HG02571 (cell line): ENCODE data around the gene ARHGAP4.

Experiments used
- ATAC-seq: cut with Tn5 transposase; IDR thresholded peaks from one replicate; pipeline ENCODE4 v1.9.1; 2021; ENCODE audit warnings: mild to moderate bottlenecking, moderate library complexity; ENCODE audit not compliant: unreplicated experiment

ARHGAP4 gene

DNA sequence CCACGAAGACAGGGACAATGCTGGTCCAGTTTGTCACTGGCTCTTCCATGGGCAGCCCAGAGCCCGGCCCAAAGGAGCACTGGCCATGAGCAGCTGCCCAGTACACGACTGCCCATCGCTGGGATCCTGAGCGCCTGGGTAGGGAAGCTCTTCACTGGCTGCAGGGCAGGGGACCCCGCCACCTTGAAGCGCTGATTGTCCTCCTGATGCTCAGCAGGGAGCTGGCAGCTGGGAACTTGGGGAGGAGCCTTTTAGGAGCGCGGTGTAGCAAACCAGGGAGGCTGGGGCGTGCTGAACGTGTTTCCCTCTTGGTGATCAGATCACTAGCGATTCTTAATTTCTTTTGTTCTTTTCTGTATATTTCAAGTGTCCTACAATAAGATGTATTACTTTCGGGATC is 41.9 kb downstream of the ARHGAP4 start:
- ATAC-seq, result no peak

DNA sequence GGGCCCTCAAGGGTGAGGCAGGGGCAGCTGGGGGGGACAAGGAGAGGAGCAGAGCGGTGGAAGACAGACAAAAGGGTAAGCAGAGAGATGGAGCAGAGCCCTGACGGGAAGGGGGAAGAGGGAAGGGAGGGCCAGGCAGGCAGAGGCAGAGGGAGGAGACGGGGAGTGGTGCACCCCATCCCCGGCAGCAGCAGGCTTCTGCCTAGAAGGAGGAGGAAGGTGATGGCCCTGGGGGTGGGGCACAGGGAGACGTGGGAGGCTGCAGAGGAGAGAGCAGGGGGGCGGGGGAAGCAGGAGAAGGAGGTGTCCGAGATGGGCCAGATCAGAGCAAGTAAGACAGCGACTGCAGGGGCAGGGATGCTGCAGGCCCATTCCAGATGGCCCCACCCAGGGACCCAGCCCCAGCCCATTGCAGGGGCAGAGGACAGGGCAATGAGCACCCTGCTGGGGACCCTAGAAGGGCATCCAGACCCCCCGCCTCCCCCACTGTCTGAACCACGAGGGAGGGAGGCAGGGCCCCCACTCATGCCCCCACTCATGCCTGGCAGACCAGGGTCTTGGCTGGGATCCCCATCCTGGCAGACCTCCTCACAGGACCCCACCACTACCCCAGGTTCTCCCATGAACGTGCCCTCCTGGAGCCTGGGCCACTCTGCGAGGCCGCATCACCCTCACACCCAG is 42.8 kb downstream of the ARHGAP4 start:
- ATAC-seq, result no peak

DNA sequence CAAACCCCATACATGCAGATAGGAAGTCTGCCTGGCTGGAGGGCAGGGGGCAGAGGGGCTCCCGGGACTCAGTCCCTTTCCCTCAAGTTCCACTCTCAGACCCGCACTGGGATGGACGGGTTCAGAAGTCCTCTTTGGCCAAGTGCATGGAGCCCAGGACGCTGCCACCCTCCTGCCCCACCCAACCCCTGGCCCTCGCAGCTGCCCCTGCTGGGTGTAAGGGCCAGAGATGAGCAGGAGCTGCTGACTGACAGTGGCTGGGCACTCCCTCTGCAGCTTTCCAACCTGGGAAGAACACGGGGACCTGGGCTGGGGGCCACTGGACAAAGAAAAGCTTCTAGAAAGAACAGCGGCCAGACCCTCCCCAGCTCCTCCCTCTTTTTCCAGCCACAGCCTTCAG is 43.5 kb downstream of the ARHGAP4 start:
- ATAC-seq, result no peak

DNA sequence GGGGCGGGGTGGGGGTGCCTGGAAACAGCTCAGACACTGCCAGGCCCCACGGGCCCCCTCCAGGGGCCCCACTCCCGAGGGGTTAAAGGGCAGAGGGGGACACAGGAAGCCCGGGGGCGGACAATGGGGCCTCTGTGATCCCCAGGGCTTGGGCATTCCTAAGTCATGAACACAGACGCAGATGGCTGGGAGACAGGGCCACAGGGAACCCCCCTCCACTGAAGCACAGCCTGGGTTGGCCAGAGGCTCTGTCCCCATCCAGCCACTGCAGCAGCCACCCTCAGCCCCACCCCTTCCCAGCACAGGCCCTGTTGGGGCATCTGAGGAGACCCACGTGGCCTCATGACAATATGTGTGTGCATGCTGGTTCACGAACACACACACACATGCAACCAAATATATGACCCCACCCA is 44.0 kb downstream of the ARHGAP4 start:
- ATAC-seq, result no peak

DNA sequence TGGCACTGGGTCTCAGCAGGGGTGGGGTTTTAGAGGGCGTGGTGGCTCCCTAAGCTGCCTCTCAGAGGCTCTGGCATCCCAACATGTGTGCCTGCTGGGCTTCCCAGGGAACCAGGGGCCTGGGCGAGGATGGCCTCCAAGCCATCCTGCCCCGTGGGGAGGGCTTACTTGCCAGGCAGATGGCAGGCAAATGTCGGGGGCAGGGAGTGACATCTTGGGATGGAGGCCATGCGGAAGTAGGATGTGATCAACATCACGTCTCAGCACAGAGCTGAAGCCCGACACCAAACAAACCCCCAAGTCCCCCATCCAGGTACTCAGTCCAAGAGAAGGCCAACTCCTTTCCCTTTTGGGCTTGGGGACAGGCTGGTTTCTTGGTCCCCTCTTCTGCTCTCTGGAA is 44.8 kb downstream of the ARHGAP4 start:
- ATAC-seq, result no peak

DNA sequence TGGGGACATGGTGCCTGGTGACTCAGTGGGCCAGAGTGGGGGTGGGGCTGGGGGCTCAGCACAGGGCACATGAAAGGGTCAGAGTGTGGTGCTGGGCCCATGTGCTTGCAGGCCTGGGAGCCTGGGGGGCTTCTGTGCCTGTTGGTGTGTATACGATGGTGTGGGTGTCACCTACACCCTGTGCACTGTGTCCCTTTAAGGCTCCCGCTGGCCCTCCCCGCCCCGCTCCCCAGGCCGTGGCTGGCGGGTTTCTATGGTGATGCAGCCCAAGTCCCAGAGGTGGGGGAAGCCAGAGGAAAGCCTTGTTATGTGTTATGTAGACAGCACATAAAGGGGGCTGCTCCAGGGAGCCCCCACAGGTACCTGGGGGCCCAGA is 45.6 kb downstream of the ARHGAP4 start:
- no peak for ATAC-seq

DNA sequence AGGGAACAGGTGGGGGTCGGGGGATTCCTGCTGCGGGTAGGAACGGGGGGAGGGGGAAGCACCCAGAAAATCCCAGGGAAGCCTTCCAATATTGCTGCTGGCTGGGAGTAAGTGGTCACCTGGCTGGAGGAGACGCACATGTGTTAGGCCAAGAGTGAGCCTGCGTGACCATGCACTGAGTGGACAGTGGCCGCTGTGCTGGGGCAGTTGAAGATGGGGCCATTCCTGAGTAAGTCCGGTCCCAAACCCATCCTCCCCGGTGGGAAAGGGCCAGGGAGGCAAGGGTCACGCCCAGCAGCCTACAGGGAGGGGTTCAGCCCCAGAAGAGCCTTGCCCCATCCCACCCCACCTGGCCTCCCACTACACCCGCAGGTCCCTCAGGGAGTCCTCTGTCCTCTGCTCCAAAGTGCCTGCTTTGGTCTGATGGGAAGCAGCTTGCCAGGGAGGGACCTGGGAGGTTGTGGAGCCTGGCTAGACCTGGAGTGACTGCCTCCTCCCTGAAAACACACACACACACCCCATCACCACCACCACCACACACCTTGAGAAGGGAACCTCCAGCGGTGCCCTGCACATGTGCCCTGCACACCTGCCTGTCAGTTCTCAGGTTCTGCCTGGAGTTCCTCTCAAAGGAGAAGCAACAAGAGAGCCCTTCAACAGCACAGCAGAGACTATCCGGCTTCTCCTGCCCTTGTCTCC is 46.2 kb downstream of the ARHGAP4 start:
- ATAC-seq, result no peak

DNA sequence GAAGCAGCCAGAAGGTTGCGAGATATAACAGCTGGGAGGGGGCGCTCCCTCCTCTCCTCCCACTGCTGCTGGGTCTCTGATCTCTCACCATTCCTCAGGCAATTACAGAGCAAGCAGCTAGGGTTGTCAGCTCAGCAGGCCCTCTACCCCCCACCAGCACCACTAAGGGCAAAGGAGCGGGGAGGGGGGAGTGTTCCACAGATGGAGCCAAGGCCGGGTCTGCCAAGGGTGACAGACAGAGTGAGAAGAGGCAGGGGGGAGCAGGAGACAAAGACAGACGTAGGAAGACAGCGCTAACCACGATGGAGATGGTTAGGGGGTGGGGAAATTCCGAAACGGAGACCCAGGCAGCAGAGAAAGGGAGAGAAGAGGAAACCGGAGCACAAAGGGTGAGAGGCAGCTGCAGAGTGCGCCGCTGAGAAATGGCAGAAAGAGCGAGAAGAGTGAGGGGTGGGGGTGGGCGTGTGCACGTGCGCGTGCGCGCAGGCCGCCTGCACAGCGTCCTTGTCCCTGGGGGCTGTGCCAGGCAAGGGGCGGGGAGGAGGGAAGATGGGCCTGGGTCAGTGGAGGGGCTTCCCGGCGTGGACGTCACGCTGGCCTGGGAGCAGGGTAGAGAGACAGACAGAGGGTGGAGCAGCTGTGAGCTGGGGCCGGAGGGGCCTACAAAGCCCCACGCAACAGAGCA is 47.0 kb downstream of the ARHGAP4 start:
- ATAC-seq, result no peak

DNA sequence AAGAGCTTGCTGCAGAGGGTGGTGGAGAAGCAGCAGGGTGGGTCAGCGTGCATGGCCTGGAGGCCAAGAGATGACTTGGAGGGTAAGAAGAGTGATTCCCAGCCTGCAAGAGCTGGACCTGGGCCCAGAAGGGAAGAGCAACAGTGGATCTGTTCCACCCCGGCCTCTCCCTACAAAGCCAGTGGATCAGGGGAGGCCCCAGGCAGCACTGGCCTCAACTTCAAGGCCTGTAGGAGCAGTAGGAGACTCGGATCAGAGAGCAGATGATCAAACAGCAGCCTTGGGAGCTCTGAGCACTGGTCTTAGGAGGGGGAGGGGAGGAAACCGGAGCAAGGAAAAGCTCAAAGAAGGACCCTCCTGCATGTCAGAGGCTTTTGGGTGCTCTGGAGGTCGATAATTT is 47.7 kb downstream of the ARHGAP4 start:
- ATAC-seq, result no peak

DNA sequence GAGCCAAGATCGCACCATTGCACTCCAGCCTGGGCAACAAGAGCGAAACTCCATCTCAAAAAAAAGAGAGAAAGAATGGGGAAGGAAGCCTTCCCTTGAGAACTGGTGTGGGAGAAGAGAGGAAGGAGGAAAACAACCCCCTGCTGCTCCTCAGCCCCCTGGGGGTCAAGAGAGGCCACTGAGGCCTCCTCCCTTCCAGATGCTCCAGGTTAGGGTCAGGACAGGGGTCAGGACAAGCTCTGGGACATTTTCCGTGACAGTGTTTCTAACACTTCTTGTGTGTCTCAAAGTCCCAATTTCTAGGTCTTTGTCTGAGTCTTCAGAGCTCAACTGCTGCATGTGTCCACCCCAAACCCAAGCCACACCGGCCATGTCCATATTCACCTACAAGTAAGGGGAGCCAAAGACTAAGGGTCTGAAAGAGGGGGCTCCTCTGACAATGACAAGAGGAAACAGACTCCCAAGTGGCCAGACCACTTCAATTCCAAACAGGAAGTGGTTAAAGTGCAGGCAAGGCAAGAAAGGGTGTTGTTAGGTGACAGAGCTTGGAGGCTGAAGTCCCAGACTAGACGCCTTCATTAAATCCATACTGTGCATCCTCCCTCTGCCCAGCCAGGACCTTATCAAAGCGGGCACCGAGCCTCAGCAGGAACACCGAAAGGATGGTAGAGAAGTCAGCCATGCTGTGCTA is 48.3 kb downstream of the ARHGAP4 start:
- no peak for ATAC-seq

DNA sequence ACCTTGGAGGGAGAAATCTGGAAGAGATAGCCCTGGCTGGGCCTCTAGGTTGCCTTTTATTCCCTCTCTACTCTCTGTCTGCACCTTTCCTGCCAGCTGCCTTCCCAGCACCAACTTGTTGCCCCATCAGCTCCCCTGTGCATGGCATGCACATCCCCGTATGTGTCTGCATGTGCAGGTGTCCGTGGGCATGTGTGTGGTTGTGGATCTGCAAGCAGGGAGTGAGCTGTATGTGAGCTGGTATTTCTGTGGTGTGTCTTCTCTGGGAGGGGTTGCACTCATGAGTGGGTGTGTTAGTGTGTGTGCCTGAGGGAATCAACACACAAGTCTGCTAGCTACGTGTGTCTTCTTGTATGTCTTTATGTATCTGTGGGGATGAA is 50.0 kb downstream of the ARHGAP4 start:
- ATAC-seq, result no peak

DNA sequence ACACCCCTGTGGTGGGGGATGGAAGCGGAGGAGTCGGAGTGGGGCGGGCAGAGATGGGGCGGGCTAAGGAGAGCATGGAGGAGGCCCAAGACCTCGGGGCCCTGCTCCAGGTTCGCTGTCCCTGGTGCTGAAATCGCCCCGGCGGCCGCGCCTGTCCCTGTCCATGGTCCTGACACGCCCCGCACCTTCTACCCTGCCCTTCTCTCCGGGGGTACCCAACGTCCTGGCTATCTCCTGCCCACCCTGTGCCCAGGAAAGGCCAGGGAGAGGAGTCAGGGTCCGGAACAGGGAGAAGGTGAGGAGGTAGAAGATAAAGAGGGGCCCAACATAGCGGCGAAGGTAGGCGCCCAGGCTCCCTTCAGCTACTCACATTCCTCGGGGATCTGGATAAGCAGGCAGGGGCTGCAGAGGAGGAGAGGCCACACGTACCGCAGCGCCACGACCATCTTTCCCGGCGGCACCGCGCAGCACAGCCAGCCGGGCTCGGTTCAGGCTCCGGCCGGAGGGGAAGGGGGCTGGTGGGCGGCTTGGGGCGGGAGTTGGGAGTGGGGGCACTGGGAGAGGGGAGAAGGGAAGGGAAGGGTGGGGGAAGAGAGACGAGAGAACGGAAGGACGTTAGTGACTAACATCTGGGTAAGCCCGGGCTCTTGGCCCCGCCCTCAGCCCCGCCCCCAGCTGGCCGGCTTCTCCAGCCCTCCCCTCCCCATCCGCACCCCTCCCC is 50.5 kb downstream of the ARHGAP4 start:
- ATAC-seq, result no peak

DNA sequence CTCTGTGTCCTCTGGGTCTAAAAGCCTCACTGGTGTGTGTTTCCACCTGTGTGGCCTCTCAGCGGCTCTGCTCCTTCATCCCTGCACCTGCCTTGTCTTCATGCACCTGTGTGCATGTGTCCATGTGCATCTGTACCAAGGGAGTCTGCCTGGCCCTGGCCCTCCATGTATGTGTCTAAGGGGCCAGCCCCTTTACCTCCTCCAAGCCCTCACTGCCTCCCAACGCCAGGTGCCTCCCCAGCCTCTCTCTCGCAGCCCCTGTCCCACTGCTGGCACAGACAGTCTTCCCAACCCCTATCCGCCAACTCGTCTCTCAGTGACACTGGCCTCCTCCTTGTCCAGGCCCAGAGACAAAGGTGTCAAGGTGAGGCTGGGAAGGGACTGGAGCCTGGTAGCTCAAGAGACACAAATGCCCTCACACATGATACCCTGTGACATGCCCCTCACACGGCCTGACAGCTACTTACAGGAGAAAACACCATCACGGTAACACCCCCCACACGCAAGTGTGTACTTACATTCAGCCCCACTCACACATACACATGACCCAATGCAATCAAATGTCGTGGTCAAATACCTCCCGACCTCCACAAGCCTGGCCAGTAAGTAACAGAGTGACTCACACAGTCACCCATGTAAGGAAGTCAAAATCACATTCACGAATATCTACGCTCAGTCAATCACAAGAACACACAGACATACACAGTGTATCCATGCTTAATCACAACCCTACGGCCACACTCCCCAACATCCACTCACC is 51.5 kb downstream of the ARHGAP4 start:
- ATAC-seq, result no peak

DNA sequence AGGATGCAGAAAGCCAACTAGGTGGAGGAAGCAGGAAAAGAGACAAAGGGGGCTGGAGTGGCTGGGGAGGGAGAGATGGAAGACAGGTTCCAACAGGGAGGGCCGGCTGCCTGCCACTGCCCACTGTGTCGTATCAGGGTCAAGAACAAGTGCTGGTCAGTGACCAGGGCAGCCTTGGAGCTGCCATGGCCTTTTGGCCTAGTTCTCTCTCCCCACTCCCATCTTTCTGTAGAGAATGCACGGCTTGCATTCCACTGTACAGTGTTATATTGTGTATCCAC is 52.0 kb downstream of the ARHGAP4 start:
- no peak for ATAC-seq

DNA sequence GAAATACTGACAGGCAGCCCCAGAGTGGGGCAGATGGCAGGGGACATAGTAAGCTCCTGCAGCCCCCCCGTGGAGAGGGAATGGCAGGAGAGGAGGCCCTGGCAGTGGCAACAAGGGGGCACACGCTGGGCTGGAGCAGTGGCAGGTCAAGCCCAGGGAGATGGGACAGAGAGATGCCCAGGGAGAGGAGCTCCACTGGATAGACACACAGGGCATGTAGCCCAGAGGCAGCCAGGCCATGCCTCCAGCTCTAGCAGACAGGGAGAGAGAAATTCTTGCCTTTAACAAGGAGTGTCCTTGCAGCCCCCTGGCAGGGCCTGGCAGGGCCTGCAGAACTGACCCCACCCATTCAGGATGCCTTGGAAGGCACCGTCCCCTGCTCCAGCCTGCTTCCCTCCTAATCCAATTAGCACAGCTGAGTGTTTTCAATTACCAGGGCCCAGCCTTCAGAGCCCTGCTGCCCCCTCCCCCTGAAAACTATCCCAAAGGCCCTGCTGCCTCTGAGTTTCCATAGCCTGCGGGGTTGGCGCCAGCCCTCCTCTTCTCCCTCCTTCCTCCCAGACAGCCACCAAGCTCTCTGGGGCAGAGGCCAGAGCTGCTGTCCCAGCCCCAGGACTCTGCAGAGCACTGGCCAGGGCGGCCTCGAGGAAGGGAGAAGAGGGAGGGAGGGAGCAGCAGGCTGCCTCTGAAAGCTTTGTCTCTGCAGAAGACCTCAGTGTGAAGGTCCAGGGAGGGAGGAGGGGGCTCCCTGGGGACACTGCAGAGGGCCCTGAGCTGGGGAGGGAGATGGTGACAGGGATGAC is 52.6 kb downstream of the ARHGAP4 start:
- ATAC-seq, result no peak

DNA sequence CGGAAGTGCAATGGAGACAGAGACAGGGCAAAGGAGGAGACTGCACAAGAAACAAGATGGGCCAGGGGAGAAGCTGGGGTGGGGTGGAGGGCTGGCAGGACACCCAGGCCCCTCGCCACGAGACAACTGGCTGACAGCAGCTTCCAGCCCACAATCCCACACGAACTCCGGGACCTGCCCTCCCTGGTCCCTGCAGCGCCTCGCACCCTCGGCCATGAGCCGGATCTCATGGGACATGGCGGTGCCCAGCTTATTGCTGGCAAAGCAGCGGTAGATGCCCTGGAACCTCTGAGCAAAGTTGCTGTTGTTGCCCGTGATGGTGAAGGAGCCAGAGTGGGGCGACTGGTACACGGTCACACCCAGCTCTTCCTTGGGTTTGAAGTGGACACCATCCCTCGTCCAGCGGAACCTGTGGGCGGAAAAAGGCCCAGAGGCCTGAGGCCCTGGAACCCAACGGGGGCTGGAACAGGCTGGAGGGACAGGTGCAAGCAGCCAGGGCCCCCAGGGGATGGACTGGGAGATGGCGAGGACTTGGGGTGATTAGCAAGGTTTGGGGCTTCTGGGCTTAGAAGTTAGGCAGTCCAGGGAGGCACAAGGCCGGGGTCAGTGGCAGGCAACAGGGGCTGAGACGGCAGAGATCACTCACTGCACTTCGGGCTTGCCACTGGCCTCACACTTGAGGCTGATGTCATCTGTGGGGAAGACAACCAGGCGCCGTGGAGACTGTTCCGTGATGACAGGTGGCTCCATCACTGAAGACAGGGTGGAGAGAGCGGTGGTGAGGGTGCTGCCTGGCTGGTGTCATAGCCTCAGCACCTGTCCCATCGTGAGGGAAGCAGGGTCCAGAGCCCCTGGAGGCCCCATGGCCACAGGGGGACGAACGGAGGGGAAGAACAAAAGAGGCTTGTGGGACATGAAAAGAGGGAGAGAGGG is 53.9 kb downstream of the ARHGAP4 start:
- no peak for ATAC-seq

DNA sequence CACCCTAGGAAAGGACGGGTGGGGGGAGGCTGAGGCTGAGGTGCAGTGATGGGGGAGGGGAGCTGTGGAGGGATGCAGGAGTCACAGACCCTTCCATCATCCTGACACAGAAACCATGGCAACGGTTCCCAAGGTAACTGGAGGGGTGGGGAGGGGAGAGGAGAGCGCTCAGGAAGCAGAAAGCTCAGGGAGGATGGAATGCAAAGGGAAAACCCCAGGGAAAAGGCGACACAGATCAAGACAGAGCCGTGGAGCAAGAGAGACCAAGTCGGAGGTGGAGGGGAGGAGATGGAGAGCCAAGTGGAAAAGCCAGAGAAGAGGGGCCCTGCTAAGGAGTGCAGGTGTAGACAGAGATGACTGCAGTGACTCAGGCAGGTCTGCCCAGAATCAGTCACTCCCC is 54.6 kb downstream of the ARHGAP4 start:
- ATAC-seq, result no peak

DNA sequence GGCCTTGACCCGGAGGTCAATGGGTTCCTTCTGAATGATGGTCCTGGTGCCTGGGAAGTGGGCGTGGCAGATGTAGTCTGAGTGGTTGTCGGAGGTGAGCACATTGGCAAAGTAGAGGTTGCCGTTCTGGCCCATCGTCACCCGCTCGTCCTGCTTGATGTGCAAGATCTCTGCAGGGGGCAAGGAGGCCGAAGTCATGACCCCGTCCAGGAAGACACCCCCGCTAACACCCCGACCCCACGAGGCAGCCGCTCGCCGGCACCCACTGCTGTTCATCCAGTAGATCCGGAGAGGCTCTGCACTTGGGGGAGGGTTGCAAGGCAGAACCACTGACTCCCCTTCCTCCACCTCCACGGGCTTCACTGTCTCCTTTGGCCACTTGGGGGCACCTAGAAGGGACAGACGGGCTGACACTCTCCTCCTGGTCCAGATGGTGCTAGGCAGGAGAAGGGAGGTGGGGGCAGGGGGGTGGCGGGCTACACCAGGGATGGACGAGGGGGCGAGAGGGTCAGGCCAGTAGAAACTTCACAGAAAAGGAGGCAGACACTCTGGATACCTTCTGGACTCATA is 55.2 kb downstream of the ARHGAP4 start:
- ATAC-seq, result no peak
